ENCODE results near the gene FDX2. TPM values are rescaled to one million over a fixed set of nuclear protein-coding genes. Genes with fewer than 3 reads are reported as not detected.

Gene FDX2
- total RNA-seq, 1 experiment from 2014 or later, result 18.9 TPM

- H3K9me3 Mint-ChIP-seq (ENCODE audit: low read depth, unreplicated experiment), result no peaks in the 10 kb centered on the region
- no peaks in the 10 kb centered on the region for H3K27me3 Mint-ChIP-seq (ENCODE audit: unreplicated experiment)
- H3K36me3 Mint-ChIP-seq (ENCODE audit: insufficient read depth, unreplicated experiment), result no peaks in the 10 kb centered on the region
- H3K27ac Mint-ChIP-seq (ENCODE audit: unreplicated experiment), result no peak within 1 kb of the TSS
- DNase-seq, result no peak
- TF ChIP-seq CTCF (IDR thresholded peaks at IDR 0.05; ENCODE audit: unreplicated experiment), result no peak
- peaks cover 1% of the 10 kb centered on the region for H3K4me1 Mint-ChIP-seq (ENCODE audit: low read depth, unreplicated experiment)
- H3K4me3 Mint-ChIP-seq (ENCODE audit: low read depth, unreplicated experiment), result no peak within 1 kb of the TSS
- BruUV-seq (replicated peaks), result no TSS peak
- intact Hi-C loops (cut with micrococcal nuclease; ENCODE audit: unreplicated experiment), result no loop called here
- CTCF ChIA-PET, result no interaction called here
Observed at GRCh38 chr19:10309423-10309822, 6.4 kb downstream of the FDX2 start, which contains the start of gene ZGLP1. TSS of gene ZGLP1 (minus strand) at chr19:10309815.

GRCh38 chr19:10306327-10306726 lies 9.5 kb downstream of the FDX2 start:
- Mint-ChIP-seq H3K4me3 (ENCODE audit: low read depth, unreplicated experiment) (no peak overlapping the region), H3K9me3 (ENCODE audit: low read depth, unreplicated experiment) (no peaks in the 10 kb centered on the region), H3K27ac (ENCODE audit: unreplicated experiment) (no peak overlapping the region), H3K27me3 (ENCODE audit: unreplicated experiment) (no peaks in the 10 kb centered on the region), H3K4me1 (ENCODE audit: low read depth, unreplicated experiment) (no peaks in the 10 kb centered on the region), H3K36me3 (ENCODE audit: insufficient read depth, unreplicated experiment) (no peaks in the 10 kb centered on the region)
- no TSS peak for BruUV-seq (replicated peaks)
- intact Hi-C loops (cut with micrococcal nuclease; ENCODE audit: unreplicated experiment), result no loop called here
- CTCF ChIA-PET, result no interaction called here
- no peak for TF ChIP-seq CTCF (IDR thresholded peaks at IDR 0.05; ENCODE audit: unreplicated experiment)
- no peak for DNase-seq

GRCh38 chr19:10305139-10305806 lies 10.5 kb downstream of the FDX2 start:
- H3K4me1 Mint-ChIP-seq (ENCODE audit: low read depth, unreplicated experiment), result no peaks in the 10 kb centered on the region
- intact Hi-C loops (cut with micrococcal nuclease; ENCODE audit: unreplicated experiment), result no loop called here
- TF ChIP-seq CTCF (IDR thresholded peaks at IDR 0.05; ENCODE audit: unreplicated experiment), result no peak
- CTCF ChIA-PET, result interaction anchor here (0.5 to 0.7 kb wide), 2 partner anchors 55 to 285 kb away, joined by 3 to 6 read pairs; no protein-coding TSS in a partner anchor
- H3K4me3 Mint-ChIP-seq (ENCODE audit: low read depth, unreplicated experiment), result no peak overlapping the region
- BruUV-seq (replicated peaks), result no TSS peak
- H3K27ac Mint-ChIP-seq (ENCODE audit: unreplicated experiment), result no peak overlapping the region
- H3K36me3 Mint-ChIP-seq (ENCODE audit: insufficient read depth, unreplicated experiment), result no peaks in the 10 kb centered on the region
- no peak for DNase-seq
- no peaks in the 10 kb centered on the region for H3K9me3 Mint-ChIP-seq (ENCODE audit: low read depth, unreplicated experiment)
- no peaks in the 10 kb centered on the region for H3K27me3 Mint-ChIP-seq (ENCODE audit: unreplicated experiment)

- TF ChIP-seq CTCF (IDR thresholded peaks at IDR 0.05; ENCODE audit: unreplicated experiment), result no peak
- no peaks in the 10 kb centered on the region for H3K9me3 Mint-ChIP-seq (ENCODE audit: low read depth, unreplicated experiment)
- intact Hi-C loops (cut with micrococcal nuclease; ENCODE audit: unreplicated experiment), result no loop called here
- no peak overlapping the region for H3K27ac Mint-ChIP-seq (ENCODE audit: unreplicated experiment)
- CTCF ChIA-PET, result interaction anchor here (1.0 kb wide), 1 partner anchor 11 kb away, joined by 3 read pairs; the partner anchor contains the start of gene ICAM5
- no peaks in the 10 kb centered on the region for H3K27me3 Mint-ChIP-seq (ENCODE audit: unreplicated experiment)
- peaks cover 7% of the 10 kb centered on the region for H3K36me3 Mint-ChIP-seq (ENCODE audit: insufficient read depth, unreplicated experiment)
- H3K4me3 Mint-ChIP-seq (ENCODE audit: low read depth, unreplicated experiment), result no peak overlapping the region
- H3K4me1 Mint-ChIP-seq (ENCODE audit: low read depth, unreplicated experiment), result no peaks in the 10 kb centered on the region
- no TSS peak for BruUV-seq (replicated peaks)
- no peak for DNase-seq
Observed at GRCh38 chr19:10299545-10300458, 16.0 kb downstream of the FDX2 start.

All from Calu3 (cell line).